IMR-90 (cell line): ENCODE data around the gene S1PR1. TPM values are rescaled to one million over a fixed set of nuclear protein-coding genes. Genes with fewer than 3 reads are reported as not detected.

Experiments used
- ATAC-seq: fragments of 200-7000 bp; cut with Tn5 transposase; 2 replicates; pipeline ENCODE4 v1.9.1; 2020; ENCODE audit warnings: low read depth, mild to moderate bottlenecking, moderate library complexity
- BruUV-seq: library from RNA; stranded (reverse); fragments of 400-500 nt; replicated peaks from 2 replicates; lab custom pipeline; 2021; lab: Mats Ljungman, UMichigan
- CTCF ChIA-PET: fragments of 300-600 bp; formaldehyde crosslinking; extraction: SDS; loops from one replicate; lab custom pipeline; 2021; ENCODE audit warnings: antibody characterized with exemption; lab: Yijun Ruan, JAX
- POLR2A ChIA-PET: fragments of 300-600 bp; sonication (Branson Sonifier 250); formaldehyde crosslinking; loops from one replicate; lab custom pipeline; 2022; ENCODE audit warnings: antibody characterized with exemption; ENCODE audit not compliant: unreplicated experiment; lab: Charles Lee
- DNase-seq: peaks from one replicate; pipeline ENCODE4 v3.0.0; 2013
- H2AFZ ChIP-seq: replicated peaks from 2 replicates; pipeline ENCODE3; 2013; ENCODE audit warnings: low read length, mild to moderate bottlenecking; ENCODE audit not compliant: poor library complexity
- H2AK5ac ChIP-seq: 2 replicates; pipeline ENCODE4 v1.6.1; 2013; ENCODE audit warnings: low read depth, low read length, inconsistent platforms
- H2AK9ac ChIP-seq: replicated peaks from 2 replicates; pipeline ENCODE3; 2013; ENCODE audit warnings: mild to moderate bottlenecking, low read depth, low read length, moderate library complexity; ENCODE audit not compliant: poor library complexity
- H2BK120ac ChIP-seq: 2 replicates; pipeline ENCODE4 v1.6.1; 2013; ENCODE audit warnings: low read depth, low read length, inconsistent platforms
- H2BK15ac ChIP-seq: 3 replicates; pipeline ENCODE4 v1.6.1; 2013; ENCODE audit warnings: low read depth, low read length, inconsistent platforms
- H2BK20ac ChIP-seq: 2 replicates; pipeline ENCODE4 v1.6.1; 2013; ENCODE audit warnings: low read depth, mild to moderate bottlenecking, inconsistent platforms, low read length, moderate library complexity
- H2BK5ac ChIP-seq: 2 replicates; pipeline ENCODE4 v1.6.1; 2013; ENCODE audit warnings: mild to moderate bottlenecking, low read depth, low read length, inconsistent platforms; ENCODE audit not compliant: poor library complexity, severe bottlenecking
- H3K14ac ChIP-seq: replicated peaks from 2 replicates; pipeline ENCODE4 v1.6.1; 2013; ENCODE audit warnings: low read depth, low read length, inconsistent platforms
- H3K18ac ChIP-seq: 2 replicates; pipeline ENCODE4 v1.6.1; 2013; ENCODE audit warnings: low read depth, low read length, control low read depth
- H3K23ac ChIP-seq: 2 replicates; pipeline ENCODE4 v1.6.1; 2013; ENCODE audit warnings: low read depth, low read length, inconsistent platforms
- H3K27ac ChIP-seq: 2 replicates; pipeline ENCODE4 v1.5.1; 2013; ENCODE audit warnings: mild to moderate bottlenecking, control low read depth, low read length; ENCODE audit not compliant: insufficient read depth
- H3K27me3 ChIP-seq: 2 replicates; pipeline ENCODE4 v1.6.1; 2013; ENCODE audit warnings: low read length; ENCODE audit not compliant: control insufficient read depth, insufficient read depth
- H3K36me3 ChIP-seq: 2 replicates; pipeline ENCODE4 v1.6.1; 2013; ENCODE audit warnings: low read length, mixed read lengths; ENCODE audit not compliant: control insufficient read depth, insufficient read depth
- H3K4ac ChIP-seq: 2 replicates; pipeline ENCODE4 v1.6.1; 2013; ENCODE audit warnings: low read depth, low read length, inconsistent platforms
- H3K4me1 ChIP-seq: 2 replicates; pipeline ENCODE4 v1.6.1; 2013; ENCODE audit warnings: low read length, mixed read lengths; ENCODE audit not compliant: control insufficient read depth, insufficient read depth
- H3K4me2 ChIP-seq: 2 replicates; pipeline ENCODE4 v1.6.1; 2013; ENCODE audit warnings: low read depth, mild to moderate bottlenecking, control low read depth, low read length, moderate library complexity
- H3K4me3 ChIP-seq: 2 replicates; pipeline ENCODE4 v1.5.1; 2013; ENCODE audit warnings: low read depth, mild to moderate bottlenecking, control low read depth, low read length, moderate library complexity; ENCODE audit not compliant: insufficient read depth
- H3K56ac ChIP-seq: 2 replicates; pipeline ENCODE4 v1.6.1; 2013; ENCODE audit warnings: low read length, inconsistent platforms; ENCODE audit not compliant: insufficient read depth; ENCODE audit errors: extremely low read depth
- H3K79me1 ChIP-seq, 2 experiments: 2 replicates each; pipeline ENCODE4 v1.6.1; 2013; ENCODE audit warnings: low read length in 2 of 2, inconsistent platforms in 1 of 2, low read depth in 1 of 2
- H3K9ac ChIP-seq: 2 replicates; pipeline ENCODE4 v1.6.1; 2013; ENCODE audit warnings: low read depth, low read length, control low read depth
- H3K9me1 ChIP-seq: 2 replicates; pipeline ENCODE4 v1.6.1; 2013; ENCODE audit warnings: low read length, inconsistent platforms; ENCODE audit not compliant: insufficient read depth
- H3K9me3 ChIP-seq: 2 replicates; pipeline ENCODE4 v1.6.1; 2013; ENCODE audit warnings: low read length; ENCODE audit not compliant: control insufficient read depth, insufficient read depth
- H4K20me1 ChIP-seq: 2 replicates; pipeline ENCODE4 v1.6.1; 2013; ENCODE audit warnings: low read length, inconsistent platforms; ENCODE audit not compliant: insufficient read depth
- H4K5ac ChIP-seq: 2 replicates; pipeline ENCODE4 v1.6.1; 2013; ENCODE audit warnings: mild to moderate bottlenecking, low read depth, low read length, control low read depth
- H4K8ac ChIP-seq, 2 experiments: 2 replicates each; pipeline ENCODE4 v1.6.1; 2013; ENCODE audit warnings: low read depth in 2 of 2, low read length in 2 of 2, control low read depth in 1 of 2, inconsistent platforms in 1 of 2
- H4K91ac ChIP-seq: 2 replicates; pipeline ENCODE4 v1.6.1; 2013; ENCODE audit warnings: low read depth, low read length, inconsistent platforms; ENCODE audit not compliant: insufficient read depth
- BHLHE40 ChIP-seq: fragments of 150-350 bp; IDR thresholded peaks from 2 replicates; pipeline ENCODE4 v1.6.1; 2016; ENCODE audit warnings: mild to moderate bottlenecking, low read depth, low read length
- RCOR1 ChIP-seq: IDR thresholded peaks from 2 replicates; pipeline ENCODE4 v1.6.1; 2012; ENCODE audit warnings: mild to moderate bottlenecking, low read length, improper control_type of control experiment; ENCODE audit not compliant: insufficient replicate concordance
- SMC3 ChIP-seq: fragments of 150-350 bp; IDR thresholded peaks from 2 replicates; pipeline ENCODE4 v1.6.1; 2016; ENCODE audit warnings: low read depth, mild to moderate bottlenecking, antibody characterized with exemption, low read length, moderate library complexity
- WGBS, 2 experiments: methylation state at CpG; one replicate each; pipeline versions ENCODE4 v1.1.5 to v1.1.7; 2013; ENCODE audit warnings: missing lambda C conversion rate in 2 of 2; ENCODE audit not compliant: insufficient read length in 1 of 2; ENCODE audit errors: extremely low coverage in 2 of 2; 5-methylcytosine and 5-hydroxymethylcytosine counted together
- dilution Hi-C: fragments of 300-500 bp; cut with HindIII; formaldehyde crosslinking; loops from one replicate; pipeline ENCODE4 v1.14.3; 2018; ENCODE audit warnings: low sequenced_read_pairs; ENCODE audit not compliant: unreplicated experiment
- in situ Hi-C: fragments of 300-500 bp; cut with MboI; formaldehyde crosslinking; loops from 3 replicates; pipeline ENCODE4 v1.14.3; 2019; ENCODE audit warnings: low sequenced_read_pairs, inconsistent platforms, mixed read lengths
- intact Hi-C: fragments of 100-400 bp; cut with micrococcal nuclease; formaldehyde crosslinking; loops from 2 replicates; pipeline ENCODE4 v1.10.0; 2022
- polyA plus RNA-seq, 3 experiments: library from polyadenylated mRNA; depleted of rRNA; stranded (reverse); fragments of >200 nt; gene quantifications; 2 replicates each; pipeline ENCODE4 v1.2.3, GENCODE V29; 2012; ENCODE audit warnings: low replicate concordance in 1 of 3
- total RNA-seq: library from RNA; depleted of rRNA; stranded (reverse); fragments of >200 nt; gene quantifications from 2 replicates; pipeline ENCODE4 v1.2.3, GENCODE V29; 2012

S1PR1 gene
- total and polyA plus RNA-seq, 2 of the 4 experiments (the other 2 are of a cell fraction), result 12.9 to 15.6 TPM

- Histone ChIP-seq H3K27me3 (no peaks in the 10 kb centered on the region), H4K91ac (no peak overlapping the region), H2AFZ (no peak overlapping the region), H3K79me1 (no peaks in the 10 kb centered on the region), H2BK20ac (no peak overlapping the region), H4K5ac (no peak overlapping the region), H2BK5ac (no peak overlapping the region), H2BK120ac (no peak overlapping the region), H3K4me1 (no peaks in the 10 kb centered on the region), H4K20me1 (no peaks in the 10 kb centered on the region), H3K36me3 (peaks cover 8% of the 10 kb centered on the region), H3K23ac (no peak overlapping the region), H2AK9ac (no peak overlapping the region), H3K9ac (no peak overlapping the region), H3K27ac (no peak overlapping the region), H3K4me3 (no peak overlapping the region), H3K4me2 (no peak overlapping the region), H3K56ac (no peak overlapping the region), H2AK5ac (no peak overlapping the region), H3K18ac (no peak overlapping the region), H3K9me1 (no peaks in the 10 kb centered on the region), H3K9me3 (no peaks in the 10 kb centered on the region), H3K14ac (no peak overlapping the region), H2BK15ac (no peak overlapping the region), H3K4ac (no peak overlapping the region), H4K8ac (no peak overlapping the region)
- intact Hi-C loops (no loop called here), in situ Hi-C loops (loop anchor here (5.0 to 25.0 kb wide), 2 partner anchors 208 to 323 kb away; partner anchors contain the start of gene DPH5), dilution Hi-C loops (no loop called here)
- TF ChIP-seq SMC3 (no peak), BHLHE40 (no peak), RCOR1 (no peak)
- POLR2A ChIA-PET, result no interaction called here
- ATAC-seq, result no peak
- DNase-seq, result no peak
- no TSS peak for BruUV-seq
- WGBS, 2 experiments, result no CpG with 5 or more reads among the region's 5 CpGs
- CTCF ChIA-PET, result interaction anchor here (0.9 kb wide), 1 partner anchor 8 kb away, joined by 4 read pairs; no protein-coding TSS in a partner anchor
These were observed 8.0 kb downstream of the S1PR1 start for GRCh38 chr1:101244842-101245241.
